ENCODE measurements around the gene TMEM181. TPM values are rescaled to one million over a fixed set of nuclear protein-coding genes. Genes with fewer than 3 reads are reported as not detected.
A peak's percentile ranks its signal among the peaks of the same experiment; 100 is the strongest.
"Not testable (repeated sequence)": the region's sequence is repeated elsewhere in the genome, so short reads cannot be mapped to it uniquely, and the experiment has no call there.

Gene TMEM181
- total RNA-seq, 1 experiment from 2014 or later = 18.7 TPM

DNA sequence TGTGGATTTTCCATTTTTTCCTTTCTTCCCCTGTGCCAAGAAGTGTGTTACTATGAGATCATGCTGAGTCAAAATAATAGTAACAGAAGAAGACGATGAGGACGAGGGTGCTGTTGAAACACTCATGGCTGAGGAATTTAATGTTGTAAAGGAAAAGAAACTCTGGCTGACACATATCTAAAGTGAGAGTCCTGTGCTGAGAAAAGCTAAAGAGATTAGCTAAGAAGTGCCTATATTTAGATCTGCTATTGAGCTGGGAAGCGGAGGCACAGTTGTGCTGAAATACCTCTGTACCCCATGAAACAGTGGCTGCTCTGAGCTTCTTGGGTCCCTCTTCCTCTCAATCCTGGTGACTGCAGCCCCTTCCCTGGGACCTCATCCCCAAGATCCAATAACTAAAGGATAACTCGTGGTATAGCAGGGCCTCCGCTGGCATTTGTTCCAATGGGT, 88.8 kb downstream of the TMEM181 start:
- ChIA-PET CTCF (interaction anchor here (1.2 kb wide), 1 partner anchor 42 kb away, joined by 3 read pairs; no protein-coding TSS in a partner anchor), POLR2A (ENCODE audit: unreplicated experiment) (no interaction called here)
- H3K36me3 ChIP-seq (ENCODE audit: low read depth) = no peaks in the 10 kb centered on the region
- H3K9me3 ChIP-seq (ENCODE audit: insufficient read depth, low read depth) = no peaks in the 10 kb centered on the region
- no TSS peak for BruUV-seq (replicated peaks)
- H3K4me3 ChIP-seq = no peak overlapping the region
- no peak overlapping the region for H2AFZ ChIP-seq
- H4K20me1 ChIP-seq (ENCODE audit: insufficient read depth) = no peaks in the 10 kb centered on the region
- peak overlapping the region; percentile 33 for H3K4me2 ChIP-seq
- H3K79me2 ChIP-seq (ENCODE audit: low read depth) = peaks cover 32% of the 10 kb centered on the region
- H3K9me2 ChIP-seq (ENCODE audit: insufficient read depth) = no peaks in the 10 kb centered on the region
- peaks cover 37% of the 10 kb centered on the region for H3F3A ChIP-seq (ENCODE audit: insufficient read depth, low read depth)
- peaks cover 36% of the 10 kb centered on the region for H3K4me1 ChIP-seq (replicated peaks; ENCODE audit: insufficient read depth)
- TF ChIP-seq, protein P1, sequence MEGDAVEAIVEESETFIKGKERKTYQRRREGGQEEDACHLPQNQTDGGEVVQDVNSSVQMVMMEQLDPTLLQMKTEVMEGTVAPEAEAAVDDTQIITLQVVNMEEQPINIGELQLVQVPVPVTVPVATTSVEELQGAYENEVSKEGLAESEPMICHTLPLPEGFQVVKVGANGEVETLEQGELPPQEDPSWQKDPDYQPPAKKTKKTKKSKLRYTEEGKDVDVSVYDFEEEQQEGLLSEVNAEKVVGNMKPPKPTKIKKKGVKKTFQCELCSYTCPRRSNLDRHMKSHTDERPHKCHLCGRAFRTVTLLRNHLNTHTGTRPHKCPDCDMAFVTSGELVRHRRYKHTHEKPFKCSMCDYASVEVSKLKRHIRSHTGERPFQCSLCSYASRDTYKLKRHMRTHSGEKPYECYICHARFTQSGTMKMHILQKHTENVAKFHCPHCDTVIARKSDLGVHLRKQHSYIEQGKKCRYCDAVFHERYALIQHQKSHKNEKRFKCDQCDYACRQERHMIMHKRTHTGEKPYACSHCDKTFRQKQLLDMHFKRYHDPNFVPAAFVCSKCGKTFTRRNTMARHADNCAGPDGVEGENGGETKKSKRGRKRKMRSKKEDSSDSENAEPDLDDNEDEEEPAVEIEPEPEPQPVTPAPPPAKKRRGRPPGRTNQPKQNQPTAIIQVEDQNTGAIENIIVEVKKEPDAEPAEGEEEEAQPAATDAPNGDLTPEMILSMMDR (conservative IDR thresholded peaks at IDR 0.05) = no peak
- TF ChIP-seq EZH2 (IDR thresholded peaks at IDR 0.05; ENCODE audit: low read depth) = no peak
- no peaks in the 10 kb centered on the region for H3K27me3 ChIP-seq (ENCODE audit: insufficient read depth, low read depth)
- intact Hi-C loops (cut with micrococcal nuclease; ENCODE audit: unreplicated experiment) = loop anchor here (5.0 to 10.0 kb wide), 4 partner anchors 39 to 884 kb away; no protein-coding TSS in a partner anchor
- peak in 1 of 2 experiments; percentile 70 for DNase-seq
- peak overlapping the region; percentile 55 for H3K27ac ChIP-seq

- Histone ChIP-seq H3K4me3 (no peak within 1 kb of the TSS), H2AFZ (no peak within 1 kb of the TSS), H4K20me1 (ENCODE audit: insufficient read depth) (no peaks in the 10 kb centered on the region), H3K27ac (peak within 1 kb of the TSS; percentile 55), H3K36me3 (ENCODE audit: low read depth) (no peaks in the 10 kb centered on the region), H3K4me2 (peak within 1 kb of the TSS; percentile 33), H3F3A (ENCODE audit: insufficient read depth, low read depth) (peaks cover 44% of the 10 kb centered on the region), H3K9me2 (ENCODE audit: insufficient read depth) (no peaks in the 10 kb centered on the region), H3K27me3 (ENCODE audit: insufficient read depth, low read depth) (no peaks in the 10 kb centered on the region), H3K9me3 (ENCODE audit: insufficient read depth, low read depth) (no peaks in the 10 kb centered on the region), H3K4me1 (replicated peaks; ENCODE audit: insufficient read depth) (peaks cover 44% of the 10 kb centered on the region), H3K79me2 (ENCODE audit: low read depth) (peaks cover 24% of the 10 kb centered on the region)
- TF ChIP-seq EZH2 (IDR thresholded peaks at IDR 0.05; ENCODE audit: low read depth) = no peak
- TF ChIP-seq, protein P1 (conservative IDR thresholded peaks at IDR 0.05) = no peak
- ChIA-PET POLR2A (ENCODE audit: unreplicated experiment) (no interaction called here), CTCF (interaction anchor here (0.6 to 1.2 kb wide), 2 partner anchors 8 to 42 kb away, joined by 3 to 5 read pairs; no protein-coding TSS in a partner anchor)
- intact Hi-C loops (cut with micrococcal nuclease; ENCODE audit: unreplicated experiment) = loop anchor here (5.0 to 10.0 kb wide), 4 partner anchors 38 to 885 kb away; no protein-coding TSS in a partner anchor
- DNase-seq = no peak
- BruUV-seq (replicated peaks) = no TSS peak
These were observed 89.6 kb downstream of the TMEM181 start, which contains the start of gene SYTL3 for GRCh38 chr6:158649289-158650143. TSS of gene SYTL3 (plus strand) at chr6:158650054. CDS start at chr6:158663269, 13,215 bp downstream.

GRCh38 chr6:158651981-158652737, 92.3 kb downstream of the TMEM181 start:
- intact Hi-C loops (cut with micrococcal nuclease; ENCODE audit: unreplicated experiment); H3K9me3 ChIP-seq (ENCODE audit: insufficient read depth, low read depth); DNase-seq; H3K27me3 ChIP-seq (ENCODE audit: insufficient read depth, low read depth); H3K4me2 ChIP-seq; H2AFZ ChIP-seq; H3K27ac ChIP-seq; BruUV-seq (replicated peaks); H3K4me3 ChIP-seq; H3K36me3 ChIP-seq (ENCODE audit: low read depth); CTCF ChIA-PET; POLR2A ChIA-PET (ENCODE audit: unreplicated experiment); H4K20me1 ChIP-seq (ENCODE audit: insufficient read depth); H3K9me2 ChIP-seq (ENCODE audit: insufficient read depth): not testable (repeated sequence)
- peaks cover 49% of the 10 kb centered on the region for H3F3A ChIP-seq (ENCODE audit: insufficient read depth, low read depth)
- H3K4me1 ChIP-seq (replicated peaks; ENCODE audit: insufficient read depth) = peaks cover 55% of the 10 kb centered on the region
- H3K79me2 ChIP-seq (ENCODE audit: low read depth) = peaks cover 20% of the 10 kb centered on the region

All from PC-9 (cell line).